ENCODE measurements around the gene TMEM150B. TPM values are rescaled to one million over a fixed set of nuclear protein-coding genes. Genes with fewer than 3 reads are reported as not detected.

The TMEM150B gene
- total and polyA plus RNA-seq, 12 donors: 0.38 to 6.5 (median 0.61) TPM; not detected in 4

DNA sequence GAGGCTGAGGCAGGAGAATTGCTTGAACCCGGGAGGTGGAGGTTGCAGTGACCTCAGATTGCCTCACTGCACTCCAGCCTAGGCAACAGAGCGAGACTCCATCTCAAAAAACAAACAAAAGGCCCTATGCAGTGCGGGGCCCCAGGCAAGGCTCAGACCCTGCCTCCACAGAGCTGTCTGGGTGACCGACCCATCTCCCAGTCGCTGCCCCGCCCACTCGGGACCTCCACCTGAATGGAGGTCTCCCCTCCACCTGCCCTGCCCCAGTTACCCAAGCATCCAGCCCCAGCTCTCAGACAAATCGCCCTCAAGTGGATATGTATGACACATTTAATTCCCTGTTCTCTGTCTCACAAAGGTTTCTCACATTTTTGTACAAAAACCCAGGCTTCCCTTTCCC, 40.1 kb upstream of the TMEM150B start:
- H3K9me3 ChIP-seq: no peaks in the 10 kb centered on the region
- 86 to 88% methylated on average over 8 of the region's 8 CpGs for WGBS, 2 donors
- peaks cover 3 to 15% (median 6%) of the 10 kb centered on the region in 9 donors for H3K4me1 ChIP-seq
- TF ChIP-seq CTCF (IDR thresholded peaks at IDR 0.05): no peak
- H3K36me3 ChIP-seq: no peaks in the 10 kb centered on the region
- DNase-seq (no peak), ATAC-seq (no peak)
- no peak overlapping the region for H3K4me3 ChIP-seq
- no peak overlapping the region for H3K27ac ChIP-seq
- H3K27me3 ChIP-seq: peaks cover 17 to 55% (median 34%) of the 10 kb centered on the region in 7 donors
- intact Hi-C loops (cut with DNase I): no loop called here

DNA sequence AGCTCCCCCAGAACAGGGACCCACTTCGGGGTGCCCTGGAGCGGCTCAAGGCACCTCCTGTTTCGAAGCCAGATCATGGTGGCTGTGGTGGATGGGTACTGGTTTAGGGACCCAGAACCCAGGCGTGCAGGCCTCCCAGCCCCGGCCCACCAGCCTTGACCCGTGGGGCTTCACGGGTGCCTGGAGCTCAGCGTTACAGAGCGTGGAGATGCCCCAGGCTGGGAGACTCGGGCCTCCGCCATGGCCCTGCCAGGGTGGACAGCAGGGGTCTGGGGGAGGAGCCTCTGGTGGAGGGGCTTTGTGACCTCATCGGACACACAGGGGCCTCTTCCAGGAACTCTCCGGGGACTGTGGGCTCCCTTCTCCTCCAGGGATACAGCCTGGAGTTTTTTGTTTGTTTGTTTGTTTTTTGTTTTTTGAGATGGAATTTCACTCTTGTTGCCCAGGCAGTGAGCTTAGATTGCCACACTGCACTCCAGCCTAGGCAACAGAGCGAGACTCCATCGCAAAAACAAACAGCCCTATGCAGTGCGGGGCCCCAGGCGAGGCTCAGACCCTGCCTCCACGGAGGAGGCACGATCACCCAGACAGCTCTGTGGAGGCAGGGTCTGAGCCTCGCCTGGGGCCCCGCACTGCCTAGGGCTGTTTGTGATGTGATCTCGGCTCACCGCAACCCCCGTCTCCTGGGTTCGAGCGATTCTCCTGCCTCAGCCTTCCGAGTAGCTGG, 38.0 kb upstream of the TMEM150B start, which contains the start of gene GARIN5B:
TSS of gene GARIN5B (minus strand) at position 271 of the 727 bp plus-strand sequence. CDS start at position 77, 194 bp downstream.
- H3K36me3 ChIP-seq: no peaks in the 10 kb centered on the region
- intact Hi-C loops (cut with DNase I): loop anchor here in 1 of 10 donors (5.0 kb wide), 1 partner anchor 41 kb away; no protein-coding TSS in a partner anchor
- no peaks in the 10 kb centered on the region for H3K9me3 ChIP-seq
- no peak for TF ChIP-seq CTCF (IDR thresholded peaks at IDR 0.05)
- H3K4me1 ChIP-seq: no peaks in the 10 kb centered on the region
- H3K4me3 ChIP-seq: no peak within 1 kb of the TSS
- 77% methylated on average over 27 of the region's 27 CpGs for WGBS, 2 donors
- DNase-seq (no peak), ATAC-seq (no peak)
- no peak within 1 kb of the TSS for H3K27ac ChIP-seq
- peaks cover 0 to 42% (median 19%) of the 10 kb centered on the region in 7 donors for H3K27me3 ChIP-seq

DNA sequence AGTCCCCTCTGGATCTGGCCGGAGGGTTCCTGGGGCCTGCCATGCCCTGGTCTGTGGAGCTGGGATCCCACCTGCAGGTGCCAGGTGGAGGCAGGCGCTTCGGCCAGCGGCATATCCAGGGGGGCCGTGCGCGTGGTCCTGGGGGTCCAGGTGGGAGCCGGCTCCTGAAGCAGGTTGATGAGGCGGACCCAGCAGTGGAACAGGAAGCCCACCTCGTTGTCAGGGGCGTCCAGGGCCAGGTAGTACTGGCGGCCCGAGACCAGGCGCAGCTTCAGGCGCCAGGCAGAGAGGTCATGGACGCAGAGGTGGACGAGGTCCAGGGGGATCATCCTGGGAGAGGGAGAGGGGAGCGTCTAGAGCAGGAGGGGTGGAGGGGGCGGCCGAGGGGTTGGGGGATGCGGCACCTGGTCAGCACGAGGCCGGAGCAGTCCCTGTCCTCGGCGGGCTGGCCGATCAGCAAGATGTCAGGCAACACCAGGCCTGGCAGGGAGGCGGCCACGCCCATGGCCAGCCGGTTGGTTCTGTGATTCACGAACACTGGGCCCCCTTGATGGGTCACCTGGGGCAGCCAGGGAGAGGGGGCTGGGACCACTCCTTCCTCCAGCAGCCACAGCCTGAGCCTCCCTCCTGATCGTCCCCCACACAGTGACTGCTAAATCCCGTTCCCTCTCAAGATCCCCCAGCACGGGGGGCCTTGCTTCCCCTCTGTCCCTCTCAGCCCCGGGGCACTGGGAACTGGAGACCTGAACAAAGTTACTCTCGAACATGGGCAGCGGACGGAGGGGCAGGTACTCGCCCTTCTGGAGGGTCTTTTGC, 37.2 kb upstream of the TMEM150B start:
- no peaks in the 10 kb centered on the region for H3K9me3 ChIP-seq
- DNase-seq (no peak), ATAC-seq (no peak)
- no peak overlapping the region for H3K27ac ChIP-seq
- intact Hi-C loops (cut with DNase I): loop anchor here in 1 of 10 donors (5.0 kb wide), 1 partner anchor 40 kb away; no protein-coding TSS in a partner anchor
- no peaks in the 10 kb centered on the region for H3K36me3 ChIP-seq
- TF ChIP-seq CTCF (IDR thresholded peaks at IDR 0.05): no peak
- H3K27me3 ChIP-seq: peaks cover 0 to 36% (median 12%) of the 10 kb centered on the region in 7 donors
- no peaks in the 10 kb centered on the region for H3K4me1 ChIP-seq
- no peak overlapping the region for H3K4me3 ChIP-seq
- WGBS, 2 donors: 68 to 69% methylated on average over 38 of the region's 38 CpGs

GRCh38 chr19:55360902-55361301, 35.8 kb upstream of the TMEM150B start:
- H3K27me3 ChIP-seq: peaks cover 0 to 40% (median 16%) of the 10 kb centered on the region in 7 donors
- WGBS, 2 donors: 91 to 92% methylated on average over 14 to 16 of the region's 16 CpGs
- H3K4me3 ChIP-seq: no peak overlapping the region

More at GRCh38 chr19:55360902-55361301, 35.8 kb upstream of the TMEM150B start:
- intact Hi-C loops (cut with DNase I): loop anchor here in 1 of 10 donors (5.0 kb wide), 1 partner anchor 39 kb away; no protein-coding TSS in a partner anchor
- no peaks in the 10 kb centered on the region for H3K9me3 ChIP-seq
- ATAC-seq (no peak), DNase-seq (no peak)
- no peak overlapping the region for H3K27ac ChIP-seq
- no peak for TF ChIP-seq CTCF (IDR thresholded peaks at IDR 0.05)
- no peaks in the 10 kb centered on the region for H3K36me3 ChIP-seq
- no peaks in the 10 kb centered on the region for H3K4me1 ChIP-seq

All from heart right ventricle (tissue), 16 donors.